ENCODE data around the gene KRT75. TPM values are rescaled to one million over a fixed set of nuclear protein-coding genes. Genes with fewer than 3 reads are reported as not detected.

KRT75 gene
- total RNA-seq = not detected in 2 replicates

DNA sequence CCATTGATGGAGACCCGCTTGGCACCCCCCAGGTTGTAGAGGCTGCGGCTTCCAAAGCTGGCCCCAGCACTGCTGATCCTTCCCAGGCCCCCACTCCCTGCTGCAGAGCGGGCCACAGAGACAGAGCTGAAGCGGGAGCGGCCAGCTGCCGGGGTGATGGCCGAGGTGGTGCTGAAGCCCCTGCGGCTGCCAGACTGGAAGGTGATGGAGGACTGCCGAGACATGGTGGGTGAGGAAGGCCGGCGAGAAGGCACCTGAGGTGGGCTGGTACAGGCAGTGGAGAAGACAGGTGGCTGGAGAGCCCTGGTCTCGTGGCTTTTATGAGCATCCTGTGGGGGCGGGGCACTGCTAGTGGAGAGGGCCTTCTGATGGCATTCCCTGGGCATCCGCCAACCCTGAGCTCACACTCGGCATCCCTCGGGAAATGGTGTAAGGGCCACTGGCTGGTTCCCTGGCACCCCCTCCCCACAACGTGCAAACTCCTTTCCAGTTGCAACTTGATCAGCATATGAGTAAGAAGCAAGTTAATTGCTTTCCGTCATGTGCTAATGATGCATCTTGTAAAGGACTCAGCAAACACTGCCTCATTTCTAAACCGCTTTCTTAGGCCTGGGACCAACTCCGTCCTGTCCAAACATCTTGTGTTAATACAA is at the start of gene KRT75:
Gene KRT75, minus strand, starts transcription at position 291 of the 653 bp plus-strand sequence. Its CDS starts 67 bp downstream, at position 224.

GRCh38 chr12:52473768-52474167 is 39.6 kb upstream of the KRT75 start, which contains the start of gene KRT6C:
Gene KRT6C, minus strand, starts transcription at chr12:52473805. Its CDS starts 68 bp downstream, at chr12:52473737.

GRCh38 chr12:52452101-52452500 is 17.9 kb upstream of the KRT75 start, which contains the start of gene KRT6B:
Gene KRT6B, minus strand, starts transcription at chr12:52452146. Its CDS starts 68 bp downstream, at chr12:52452078.

DNA sequence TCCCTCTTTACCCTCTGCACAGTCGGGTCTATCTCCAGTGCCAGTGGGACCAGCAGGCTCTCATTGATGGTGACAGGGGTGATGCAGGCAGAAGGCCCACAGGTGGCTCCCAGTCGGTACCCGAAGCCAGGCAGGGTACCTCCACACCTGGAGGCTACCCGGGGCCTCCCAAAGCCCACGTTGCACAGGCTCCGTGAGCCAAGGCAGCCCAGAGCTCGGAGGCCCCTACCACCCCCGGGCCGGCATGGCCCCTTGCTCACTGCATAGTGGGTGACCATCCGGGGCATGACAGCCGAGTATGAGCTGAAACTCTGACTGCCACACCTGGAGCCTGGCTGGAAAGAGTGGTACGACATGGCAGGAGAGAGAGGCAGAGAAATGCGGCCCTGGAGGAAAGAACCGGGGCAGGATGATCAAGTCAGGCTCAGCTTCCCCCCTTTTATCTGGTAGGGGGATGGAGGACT is 28.2 kb downstream of the KRT75 start, which contains the start of gene KRT82:
Gene KRT82, minus strand, starts transcription at position 414 of the 464 bp plus-strand sequence. Its CDS starts 58 bp downstream, at position 356.

GRCh38 chr12:52385226-52385702 is 48.9 kb downstream of the KRT75 start, which contains the start of gene KRT84:
Gene KRT84, minus strand, starts transcription at chr12:52385652. Its CDS starts 67 bp downstream, at chr12:52385585.

Other genes starting within 250 kb of the KRT75 start
- under 0.01 TPM in 2 replicates for gene KRT80, start 242.4 kb downstream of the KRT75 start, total RNA-seq
- gene KRT7, start 201.1 kb downstream of the KRT75 start, total RNA-seq = 16.1 and 53.3 TPM in 2 replicates
- 0.09 and 0.14 TPM in 2 replicates for gene KRT86, start 159.7 kb downstream of the KRT75 start, total RNA-seq
- gene KRT81, start 142.8 kb downstream of the KRT75 start, total RNA-seq = under 0.01 and 0.28 TPM in 2 replicates
- gene KRT83, start 113.0 kb downstream of the KRT75 start, total RNA-seq = 0.14 TPM in 1 of 2 replicates, not detected in the other
- not detected in 2 replicates for gene KRT85, start 66.9 kb downstream of the KRT75 start, total RNA-seq
- gene KRT84, start 48.7 kb downstream of the KRT75 start, total RNA-seq = not detected in 2 replicates
- gene KRT82, start 28.0 kb downstream of the KRT75 start, total RNA-seq = not detected in 2 replicates
- gene KRT6B, start 17.8 kb upstream of the KRT75 start, total RNA-seq = 0.14 and 0.18 TPM in 2 replicates
- gene KRT6C, start 39.4 kb upstream of the KRT75 start, total RNA-seq = not detected in 2 replicates
- 3.7 and 22.8 TPM in 2 replicates for gene KRT6A, start 58.9 kb upstream of the KRT75 start, total RNA-seq
- gene KRT5, start 86.0 kb upstream of the KRT75 start, total RNA-seq = 1.3 and 2.3 TPM in 2 replicates
- not detected in 2 replicates for gene KRT71, start 118.8 kb upstream of the KRT75 start, total RNA-seq
- not detected in 2 replicates for gene KRT74, start 139.5 kb upstream of the KRT75 start, total RNA-seq
- gene KRT72, start 167.1 kb upstream of the KRT75 start, total RNA-seq = not detected in 2 replicates
- not detected in 2 replicates for gene KRT73, start 184.2 kb upstream of the KRT75 start, total RNA-seq
- gene KRT2, start 217.8 kb upstream of the KRT75 start, total RNA-seq = not detected in 2 replicates
- not detected in 2 replicates for gene KRT1, start 246.0 kb upstream of the KRT75 start, total RNA-seq

All from smooth muscle cell of bladder (primary cell).